Right lobe of liver (tissue), 4 donors: ENCODE results near the gene CPSF3.

Source experiments
- CTCF ChIP-seq, 4 donors: fragments of 200-600 bp in 3 of 4; fragments of 450-650 bp in 1 of 4; IDR thresholded peaks; one replicate each; pipeline versions ENCODE4 v1.5.1 to v1.8.0; 2016 to 2022; ENCODE audit warnings: antibody characterized with exemption in 4 of 4, mild to moderate bottlenecking in 2 of 4
- POLR2A ChIP-seq: fragments of 450-650 bp; IDR thresholded peaks from one replicate; pipeline ENCODE4 v1.6.1; 2017; ENCODE audit warnings: antibody characterized with exemption, mild to moderate bottlenecking
- donor health status: DM: no; HTN: no; CAD: no.
- donor health status: DM: no; HTN: no; CAD: no.
- donor health status: DM: no; HTN: yes; CAD: no.

- TF ChIP-seq CTCF (IDR thresholded peaks at IDR 0.05) = no peak
- TF ChIP-seq POLR2A = no peak
Measured at GRCh38 chr2:9518780-9519179, 95.3 kb downstream of the CPSF3 start.
